ENCODE data around the gene U2AF1L4.

The U2AF1L4 gene

DNA sequence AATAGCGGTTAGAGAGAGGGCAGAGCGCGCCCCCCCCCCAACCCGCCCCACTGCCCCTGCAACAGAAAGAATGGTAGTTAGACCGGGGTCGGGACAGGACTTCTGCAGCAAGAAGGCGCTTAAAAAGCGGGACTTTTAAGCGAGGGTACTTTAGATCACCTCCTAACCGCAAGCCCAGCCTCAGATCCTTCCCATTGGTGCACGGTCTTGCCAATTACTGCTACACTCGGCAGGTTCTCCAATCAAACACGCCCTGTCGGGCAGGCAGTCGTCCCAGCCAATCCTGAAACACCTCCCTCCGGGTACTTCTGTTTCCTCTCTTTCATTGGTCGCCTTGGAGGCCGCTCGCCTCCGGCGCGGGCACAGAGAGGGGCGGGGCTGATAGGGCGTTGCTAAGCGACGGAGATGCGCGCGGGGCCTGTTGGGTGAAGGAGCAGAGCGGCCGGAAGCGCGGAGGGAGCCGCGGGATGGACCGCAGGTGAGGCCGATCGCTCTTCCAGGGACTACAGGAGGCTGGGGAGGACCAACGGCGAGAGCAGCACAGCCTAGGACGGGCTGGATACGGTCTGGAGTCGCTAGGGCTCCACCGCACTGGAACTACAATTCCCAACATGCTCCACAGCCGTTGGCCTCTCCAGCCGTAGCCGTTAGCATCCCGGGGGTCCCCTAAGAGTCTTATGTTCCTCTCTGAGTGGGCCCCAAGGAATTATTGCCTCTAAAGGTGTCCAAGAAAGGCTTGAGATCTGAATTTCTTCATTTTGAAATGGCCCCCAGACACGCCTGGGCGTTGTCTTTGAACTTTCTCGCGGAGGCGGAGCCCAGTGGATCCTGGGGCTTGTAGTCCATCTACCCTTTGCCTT lies 12.8 kb upstream of the U2AF1L4 start, which contains the start of gene PROSER3:
Gene PROSER3, plus strand, starts transcription at position 428 of the 860 bp plus-strand sequence. Its CDS starts 40 bp downstream, at position 468.
- peak within 1 kb of the TSS; percentile 94 for H2AFZ ChIP-seq (ENCODE audit: low read length)
- H3K4me1 ChIP-seq (ENCODE audit: insufficient read depth, low read length, poor library complexity, severe bottlenecking), result peaks cover 13% of the 10 kb centered on the region
- peaks cover 13% of the 10 kb centered on the region; the same call in 1 of the 2 replicates for H3K79me2 ChIP-seq (ENCODE audit: insufficient read depth, low read length)
- no peaks in the 10 kb centered on the region for H3K9me3 ChIP-seq (ENCODE audit: insufficient read depth, low read depth, low read length)
- H4K20me1 ChIP-seq (ENCODE audit: insufficient read depth, low read length, poor library complexity, severe bottlenecking), result no peaks in the 10 kb centered on the region
- no peaks in the 10 kb centered on the region for H3K9me2 ChIP-seq (replicated peaks; ENCODE audit: low read depth, low read length)
- peak within 1 kb of the TSS; percentile 89 for H3K9ac ChIP-seq (ENCODE audit: low read depth, low read length, poor library complexity, severe bottlenecking)
- H3K27me3 ChIP-seq (ENCODE audit: insufficient read depth, low read length, poor library complexity, severe bottlenecking), result no peaks in the 10 kb centered on the region
- no peaks in the 10 kb centered on the region; the same call in 1 of the 2 replicates for H3K36me3 ChIP-seq (ENCODE audit: insufficient read depth, low read length)
- H3K4me2 ChIP-seq (ENCODE audit: low read depth, low read length, poor library complexity, severe bottlenecking), result peak within 1 kb of the TSS; percentile 83
- peak within 1 kb of the TSS; percentile 89 for H3K4me3 ChIP-seq (ENCODE audit: low read length, poor library complexity, severe bottlenecking)
- no peak for TF ChIP-seq EZH2phosphoT487 (IDR thresholded peaks at IDR 0.05; ENCODE audit: borderline replicate concordance)
- TF ChIP-seq, protein P1, sequence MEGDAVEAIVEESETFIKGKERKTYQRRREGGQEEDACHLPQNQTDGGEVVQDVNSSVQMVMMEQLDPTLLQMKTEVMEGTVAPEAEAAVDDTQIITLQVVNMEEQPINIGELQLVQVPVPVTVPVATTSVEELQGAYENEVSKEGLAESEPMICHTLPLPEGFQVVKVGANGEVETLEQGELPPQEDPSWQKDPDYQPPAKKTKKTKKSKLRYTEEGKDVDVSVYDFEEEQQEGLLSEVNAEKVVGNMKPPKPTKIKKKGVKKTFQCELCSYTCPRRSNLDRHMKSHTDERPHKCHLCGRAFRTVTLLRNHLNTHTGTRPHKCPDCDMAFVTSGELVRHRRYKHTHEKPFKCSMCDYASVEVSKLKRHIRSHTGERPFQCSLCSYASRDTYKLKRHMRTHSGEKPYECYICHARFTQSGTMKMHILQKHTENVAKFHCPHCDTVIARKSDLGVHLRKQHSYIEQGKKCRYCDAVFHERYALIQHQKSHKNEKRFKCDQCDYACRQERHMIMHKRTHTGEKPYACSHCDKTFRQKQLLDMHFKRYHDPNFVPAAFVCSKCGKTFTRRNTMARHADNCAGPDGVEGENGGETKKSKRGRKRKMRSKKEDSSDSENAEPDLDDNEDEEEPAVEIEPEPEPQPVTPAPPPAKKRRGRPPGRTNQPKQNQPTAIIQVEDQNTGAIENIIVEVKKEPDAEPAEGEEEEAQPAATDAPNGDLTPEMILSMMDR (conservative IDR thresholded peaks at IDR 0.05; ENCODE audit: low read length), result no peak
- no peaks in the 10 kb centered on the region for H3F3A ChIP-seq (ENCODE audit: low read depth)

DNA sequence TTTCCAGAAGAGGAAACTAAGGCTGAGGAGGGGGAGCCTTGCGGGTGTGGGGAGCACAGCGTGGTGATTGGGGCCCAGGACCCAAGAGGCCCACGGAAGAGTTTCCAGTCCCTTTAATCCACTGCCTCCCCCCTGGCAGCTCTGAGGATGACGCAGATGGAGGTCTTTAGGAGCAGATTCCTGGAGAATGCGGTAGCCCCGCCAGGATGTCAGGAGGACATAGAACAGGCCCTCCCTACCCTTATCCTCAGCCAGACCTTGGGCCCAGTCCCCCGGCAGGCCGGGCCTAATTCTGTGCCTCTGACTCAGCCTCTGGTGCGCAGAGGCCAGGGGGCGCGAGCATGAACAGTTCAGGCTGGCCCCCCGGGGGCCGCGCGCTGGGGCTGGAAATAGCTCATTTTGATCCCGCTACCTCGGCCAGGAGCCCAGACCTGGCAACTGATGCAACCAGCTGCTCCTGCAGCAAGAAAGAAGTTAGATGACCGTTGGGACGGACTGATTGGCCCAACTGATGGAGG lies 12.1 kb upstream of the U2AF1L4 start:
- H3K36me3 ChIP-seq (ENCODE audit: insufficient read depth, low read length), result no peaks in the 10 kb centered on the region; the same call in 1 of the 2 replicates
- peak overlapping the region; percentile 83 for H3K4me2 ChIP-seq (ENCODE audit: low read depth, low read length, poor library complexity, severe bottlenecking)
- H3K9me2 ChIP-seq (replicated peaks; ENCODE audit: low read depth, low read length), result no peaks in the 10 kb centered on the region
- no peaks in the 10 kb centered on the region for H3K27me3 ChIP-seq (ENCODE audit: insufficient read depth, low read length, poor library complexity, severe bottlenecking)
- H3K4me3 ChIP-seq (ENCODE audit: low read length, poor library complexity, severe bottlenecking), result peak overlapping the region; percentile 73
- H3F3A ChIP-seq (ENCODE audit: low read depth), result no peaks in the 10 kb centered on the region
- peaks cover 13% of the 10 kb centered on the region for H3K4me1 ChIP-seq (ENCODE audit: insufficient read depth, low read length, poor library complexity, severe bottlenecking)
- H3K9ac ChIP-seq (ENCODE audit: low read depth, low read length, poor library complexity, severe bottlenecking), result peak overlapping the region; percentile 85
- peaks cover 13% of the 10 kb centered on the region; the same call in 1 of the 2 replicates for H3K79me2 ChIP-seq (ENCODE audit: insufficient read depth, low read length)
- TF ChIP-seq, protein P1 (conservative IDR thresholded peaks at IDR 0.05; ENCODE audit: low read length), result no peak
- TF ChIP-seq EZH2phosphoT487 (IDR thresholded peaks at IDR 0.05; ENCODE audit: borderline replicate concordance), result no peak
- H4K20me1 ChIP-seq (ENCODE audit: insufficient read depth, low read length, poor library complexity, severe bottlenecking), result no peaks in the 10 kb centered on the region
- no peak overlapping the region; the same call in 1 of the 2 replicates for H2AFZ ChIP-seq (ENCODE audit: low read length)
- no peaks in the 10 kb centered on the region for H3K9me3 ChIP-seq (ENCODE audit: insufficient read depth, low read depth, low read length)

- H3K4me3 ChIP-seq (ENCODE audit: low read length, poor library complexity, severe bottlenecking), result peak within 1 kb of the TSS; percentile 89
- H3K4me1 ChIP-seq (ENCODE audit: insufficient read depth, low read length, poor library complexity, severe bottlenecking), result peaks cover 13% of the 10 kb centered on the region
- no peaks in the 10 kb centered on the region; the same call in 1 of the 2 replicates for H3K36me3 ChIP-seq (ENCODE audit: insufficient read depth, low read length)
- H3K4me2 ChIP-seq (ENCODE audit: low read depth, low read length, poor library complexity, severe bottlenecking), result peak within 1 kb of the TSS; percentile 83
- no peaks in the 10 kb centered on the region for H3K27me3 ChIP-seq (ENCODE audit: insufficient read depth, low read length, poor library complexity, severe bottlenecking)
- peak within 1 kb of the TSS; percentile 85 for H3K9ac ChIP-seq (ENCODE audit: low read depth, low read length, poor library complexity, severe bottlenecking)
- H4K20me1 ChIP-seq (ENCODE audit: insufficient read depth, low read length, poor library complexity, severe bottlenecking), result no peaks in the 10 kb centered on the region
- H3K9me3 ChIP-seq (ENCODE audit: insufficient read depth, low read depth, low read length), result no peaks in the 10 kb centered on the region
- no peaks in the 10 kb centered on the region for H3K9me2 ChIP-seq (replicated peaks; ENCODE audit: low read depth, low read length)
- TF ChIP-seq, protein P1 (conservative IDR thresholded peaks at IDR 0.05; ENCODE audit: low read length), result no peak
- no peak for TF ChIP-seq EZH2phosphoT487 (IDR thresholded peaks at IDR 0.05; ENCODE audit: borderline replicate concordance)
- no peak within 1 kb of the TSS; the same call in 1 of the 2 replicates for H2AFZ ChIP-seq (ENCODE audit: low read length)
- H3K79me2 ChIP-seq (ENCODE audit: insufficient read depth, low read length), result peaks cover 13% of the 10 kb centered on the region; the same call in 1 of the 2 replicates
- H3F3A ChIP-seq (ENCODE audit: low read depth), result no peaks in the 10 kb centered on the region
Observed at GRCh38 chr19:35756377-35757230, 11.4 kb upstream of the U2AF1L4 start, which contains the start of gene HSPB6. Gene HSPB6, minus strand, starts transcription at chr19:35757029. Its CDS starts 21 bp downstream, at chr19:35757008.

Measured in Loucy (cell line).